GM23248 (cell line): Measurements from ENCODE around the gene ELK3. TPM values are rescaled to one million over a fixed set of nuclear protein-coding genes. Genes with fewer than 3 reads are reported as not detected.

Experiments used
- DNase-seq: peaks from one replicate; pipeline ENCODE4 v3.0.0-alpha.2; 2015
- H2AFZ ChIP-seq: fragments of 200-600 bp; sonication (generic); 2 replicates; pipeline ENCODE4 v1.6.1; 2016; ENCODE audit warnings: antibody characterized with exemption
- H3F3A ChIP-seq: fragments of 200-600 bp; sonication (generic); 2 replicates; pipeline ENCODE4 v1.6.1; 2016; ENCODE audit warnings: mild to moderate bottlenecking, antibody characterized with exemption, mixed run types; ENCODE audit not compliant: insufficient read depth
- H3K27ac ChIP-seq: fragments of 200-600 bp; sonication (generic); 2 replicates; pipeline ENCODE4 v1.5.1; 2016; ENCODE audit warnings: mild to moderate bottlenecking
- H3K27me3 ChIP-seq: fragments of 200-600 bp; sonication (generic); replicated peaks from 2 replicates; pipeline ENCODE4 v1.6.1; 2016; ENCODE audit warnings: mild to moderate bottlenecking; ENCODE audit not compliant: insufficient read depth
- H3K36me3 ChIP-seq: fragments of 200-600 bp; sonication (generic); 2 replicates; pipeline ENCODE4 v1.6.1; 2016; ENCODE audit warnings: low read depth, mild to moderate bottlenecking
- H3K4me1 ChIP-seq: fragments of 200-600 bp; sonication (generic); 2 replicates; pipeline ENCODE4 v1.6.1; 2016; ENCODE audit warnings: mild to moderate bottlenecking; ENCODE audit not compliant: insufficient read depth
- H3K4me2 ChIP-seq: fragments of 200-600 bp; sonication (generic); one replicate; pipeline ENCODE4 v1.6.1; 2016; ENCODE audit warnings: mild to moderate bottlenecking; ENCODE audit not compliant: unreplicated experiment
- H3K4me3 ChIP-seq: fragments of 200-600 bp; sonication (generic); 2 replicates; pipeline ENCODE4 v1.5.1; 2016; ENCODE audit warnings: mild to moderate bottlenecking
- H3K79me2 ChIP-seq: fragments of 200-600 bp; sonication (generic); 2 replicates; pipeline ENCODE4 v1.6.1; 2016; ENCODE audit warnings: mild to moderate bottlenecking; ENCODE audit not compliant: insufficient read depth
- H3K9ac ChIP-seq: fragments of 200-600 bp; sonication (generic); 2 replicates; pipeline ENCODE4 v1.6.1; 2016; ENCODE audit warnings: mild to moderate bottlenecking
- H3K9me2 ChIP-seq: fragments of 200-600 bp; sonication (generic); 2 replicates; pipeline ENCODE4 v1.6.1; 2016; ENCODE audit warnings: mixed run types, mild to moderate bottlenecking, moderate library complexity; ENCODE audit not compliant: insufficient read depth
- H3K9me3 ChIP-seq: fragments of 200-600 bp; sonication (generic); one replicate; pipeline ENCODE4 v1.6.1; 2017; ENCODE audit warnings: low read depth
- H4K20me1 ChIP-seq: fragments of 200-600 bp; sonication (generic); 2 replicates; pipeline ENCODE4 v1.6.0; 2016; ENCODE audit not compliant: insufficient read depth
- EZH2 ChIP-seq: fragments of 200-600 bp; sonication (generic); IDR thresholded peaks from 2 replicates; pipeline ENCODE4 v1.6.1; 2018; ENCODE audit warnings: antibody characterized with exemption, mild to moderate bottlenecking; ENCODE audit not compliant: insufficient read depth, poor library complexity, severe bottlenecking
- EZH2phosphoT487 ChIP-seq: fragments of 200-600 bp; sonication (generic); IDR thresholded peaks from 2 replicates; pipeline ENCODE4 v1.6.1; 2018; ENCODE audit warnings: antibody characterized with exemption, moderate library complexity, mild to moderate bottlenecking, low read depth; ENCODE audit not compliant: insufficient read depth
- WGBS, 2 experiments: methylation state at CpG; one replicate each; pipeline ENCODE4 v1.1.6; 2015 to 2017; ENCODE audit warnings: low lambda C conversion rate in 2 of 2, low coverage in 1 of 2; ENCODE audit errors: missing lambda C conversion rate in 2 of 2; 5-methylcytosine and 5-hydroxymethylcytosine counted together
- in situ Hi-C: fragments of 300-500 bp; cut with MboI; formaldehyde crosslinking; loops from 2 replicates; pipeline ENCODE4 v1.15.0; 2020
- polyA plus RNA-seq: library from polyadenylated mRNA; unstranded; fragments of >200 nt; fragmentation: Nextera tagmentation; extraction: Ambion mirVana; gene quantifications from 2 replicates; pipeline ENCODE4 v1.2.1, GENCODE V29; 2016
- total RNA-seq: library from RNA; depleted of rRNA; stranded (reverse); fragments of >200 nt; shearing (Covaris generic); gene quantifications from 2 replicates; pipeline ENCODE4 v1.2.3, GENCODE V29; 2014

Gene ELK3
- total and polyA plus RNA-seq, 2 experiments from 2014 or later = 31.9 to 51.9 TPM

DNA sequence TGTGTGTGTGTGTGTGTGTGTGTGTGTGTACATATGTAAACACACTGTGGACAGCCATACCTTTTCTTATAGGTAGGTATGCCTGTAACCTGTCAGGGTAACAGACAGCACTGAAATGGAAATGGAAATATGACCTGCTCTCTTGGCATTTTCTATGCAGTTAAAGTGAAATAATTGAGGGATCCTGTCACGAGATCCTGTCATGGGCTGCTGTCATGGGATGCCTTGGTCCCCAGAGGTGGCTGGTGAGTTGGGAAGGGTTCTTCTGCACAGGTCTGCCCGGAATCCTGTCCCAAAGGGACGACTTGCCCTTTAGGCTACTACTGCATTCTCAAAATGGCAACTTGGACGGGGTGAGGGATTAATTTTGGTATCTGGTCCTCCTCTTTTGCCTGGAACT, 47.3 kb downstream of the ELK3 start:
- DNase-seq = peak; percentile 47
- in situ Hi-C loops = no loop called here
- WGBS, 2 experiments = 20 to 21% methylated on average over 4 of the region's 4 CpGs
- Histone ChIP-seq H4K20me1 (no peaks in the 10 kb centered on the region), H3K4me1 (peaks cover 54% of the 10 kb centered on the region), H3K27me3 (no peaks in the 10 kb centered on the region), H3K9me3 (no peaks in the 10 kb centered on the region), H3K36me3 (0 out of 2 replicates have a peak, but pooled peaks cover 4% of the 10 kb centered on the region), H3K9me2 (no peaks in the 10 kb centered on the region), H3K9ac (peak overlapping the region; percentile 90), H3K4me2 (peak overlapping the region; percentile 64), H3K79me2 (peaks cover 90% of the 10 kb centered on the region), H2AFZ (no peak overlapping the region), H3F3A (peaks cover 76% of the 10 kb centered on the region), H3K27ac (peak overlapping the region; percentile 99), H3K4me3 (peak overlapping the region; percentile 30)
- TF ChIP-seq EZH2 (no peak), EZH2phosphoT487 (no peak)

DNA sequence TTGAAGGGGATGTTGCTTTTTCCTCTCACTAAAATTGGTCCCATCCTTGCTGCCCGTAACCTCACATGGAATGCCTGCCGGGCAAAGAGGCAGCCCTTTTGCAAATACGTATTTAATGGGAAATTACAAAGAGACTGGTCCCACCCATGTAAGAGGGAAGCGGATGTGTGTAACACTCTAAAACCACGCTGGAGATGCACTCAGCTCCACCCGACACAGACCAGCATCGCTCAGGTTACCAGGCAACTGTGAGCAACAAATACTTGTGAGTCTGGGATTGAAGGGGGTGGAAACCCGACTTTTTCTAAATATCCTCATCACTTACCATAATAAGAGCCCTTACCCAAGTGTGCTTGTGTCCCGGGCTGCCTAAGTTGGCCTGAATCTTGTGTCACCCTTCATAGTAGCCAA, 47.7 kb downstream of the ELK3 start:
- Histone ChIP-seq H3F3A (peaks cover 76% of the 10 kb centered on the region), H3K9me2 (no peaks in the 10 kb centered on the region), H3K4me1 (peaks cover 49% of the 10 kb centered on the region), H4K20me1 (no peaks in the 10 kb centered on the region), H3K27ac (peak overlapping the region; percentile 99), H3K79me2 (peaks cover 90% of the 10 kb centered on the region), H3K4me3 (peak overlapping the region; percentile 30), H3K27me3 (no peaks in the 10 kb centered on the region), H3K9me3 (no peaks in the 10 kb centered on the region), H3K36me3 (0 out of 2 replicates have a peak, but pooled peaks cover 5% of the 10 kb centered on the region), H3K4me2 (peak overlapping the region; percentile 64), H2AFZ (no peak overlapping the region), H3K9ac (peak overlapping the region; percentile 90)
- 7 to 9% methylated on average over 9 of the region's 9 CpGs for WGBS, 2 experiments
- peak; percentile 99 for DNase-seq
- TF ChIP-seq EZH2 (no peak), EZH2phosphoT487 (no peak)
- in situ Hi-C loops = no loop called here

DNA sequence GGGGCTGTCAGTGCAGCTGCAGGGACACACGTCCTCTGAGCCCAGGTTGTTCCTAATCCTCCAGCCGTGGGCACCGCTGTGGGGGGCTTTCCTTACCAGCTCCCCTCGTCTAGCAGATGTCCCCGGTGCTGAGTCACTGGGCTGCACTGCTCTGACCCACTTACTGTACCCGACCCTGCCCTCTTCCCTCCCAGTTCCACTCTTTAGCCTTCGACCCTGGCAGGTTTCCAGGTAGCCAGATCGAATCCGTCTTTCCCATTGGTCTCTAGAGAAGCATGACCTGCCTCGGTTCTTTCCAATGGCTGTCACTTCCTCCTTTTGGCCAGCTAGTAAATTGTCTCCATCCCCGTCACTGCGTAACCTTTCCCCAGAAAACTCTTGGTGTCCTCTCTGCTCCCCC, 48.4 kb downstream of the ELK3 start:
- H3K27me3 ChIP-seq = no peaks in the 10 kb centered on the region
- H3K9me2 ChIP-seq = no peaks in the 10 kb centered on the region
- in situ Hi-C loops = no loop called here
- H4K20me1 ChIP-seq = no peaks in the 10 kb centered on the region
- WGBS, 2 experiments = 61 to 74% methylated on average over 12 of the region's 12 CpGs
- H3F3A ChIP-seq = peaks cover 71% of the 10 kb centered on the region
- H3K27ac ChIP-seq = peak overlapping the region; percentile 99
- peaks cover 12% of the 10 kb centered on the region; the same call in 1 of the 2 replicates for H3K36me3 ChIP-seq
- H3K4me3 ChIP-seq = no peak overlapping the region
- TF ChIP-seq EZH2 (no peak), EZH2phosphoT487 (no peak)
- peaks cover 42% of the 10 kb centered on the region for H3K4me1 ChIP-seq
- H3K4me2 ChIP-seq = no peak overlapping the region
- no peak overlapping the region for H2AFZ ChIP-seq
- peaks cover 96% of the 10 kb centered on the region for H3K79me2 ChIP-seq
- DNase-seq = no peak
- H3K9ac ChIP-seq = peak overlapping the region; percentile 90
- no peaks in the 10 kb centered on the region for H3K9me3 ChIP-seq

DNA sequence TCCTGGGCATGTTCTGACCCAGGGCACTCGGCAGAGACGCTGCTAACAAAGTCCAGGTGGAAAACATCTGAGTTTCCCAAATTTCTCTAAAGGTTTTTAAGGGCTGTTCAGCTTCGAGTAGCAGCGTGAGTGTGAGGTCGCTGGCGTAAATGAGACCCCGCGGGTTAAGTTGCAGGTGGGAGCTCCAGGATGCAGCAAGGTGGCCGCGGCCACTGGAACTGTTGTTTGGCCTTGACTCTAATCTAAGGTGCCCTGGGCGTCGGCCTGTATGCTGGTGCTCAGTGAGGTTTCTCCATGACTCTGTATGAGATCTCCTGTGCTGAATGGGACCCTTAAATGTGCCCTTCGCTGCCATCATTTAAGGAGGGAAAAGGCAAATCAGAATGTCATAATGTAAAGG, 50.7 kb downstream of the ELK3 start:
- no peak for TF ChIP-seq EZH2phosphoT487
- no peak for TF ChIP-seq EZH2
- no peak for DNase-seq
- Histone ChIP-seq H3K4me2 (no peak overlapping the region), H3K9me2 (no peaks in the 10 kb centered on the region), H3K4me1 (peaks cover 26% of the 10 kb centered on the region), H3K9ac (no peak overlapping the region), H3F3A (peaks cover 74% of the 10 kb centered on the region), H4K20me1 (no peaks in the 10 kb centered on the region), H2AFZ (no peak overlapping the region), H3K9me3 (no peaks in the 10 kb centered on the region), H3K27ac (peak overlapping the region; percentile 29), H3K36me3 (peaks cover 19% of the 10 kb centered on the region; the same call in 1 of the 2 replicates), H3K4me3 (no peak overlapping the region), H3K27me3 (no peaks in the 10 kb centered on the region), H3K79me2 (peaks cover 97% of the 10 kb centered on the region)
- in situ Hi-C loops = no loop called here
- WGBS, 2 experiments = 93% methylated on average over 13 of the region's 13 CpGs
